Ascending aorta (tissue), 2 donors: ENCODE data around the gene DIP2C. TPM values are rescaled to one million over a fixed set of nuclear protein-coding genes. Genes with fewer than 3 reads are reported as not detected.

Experiments
- DNase-seq, 2 donors: peaks; one replicate each; pipeline ENCODE4 v3.0.0-alpha.2; 2019; ENCODE audit warnings: low spot score in 2 of 2
- H3K27ac ChIP-seq, 2 donors: fragments of 200-600 bp; sonication (generic); one replicate each; pipeline ENCODE4 v1.5.1; 2016 to 2017; ENCODE audit warnings: mild to moderate bottlenecking in 1 of 2
- H3K27me3 ChIP-seq: fragments of 200-600 bp; sonication (generic); one replicate; pipeline ENCODE4 v1.5.1; 2017
- H3K36me3 ChIP-seq, 2 donors: fragments of 200-600 bp; sonication (generic); one replicate each; pipeline ENCODE4 v1.5.1; 2016
- H3K4me1 ChIP-seq, 2 donors: fragments of 200-600 bp; sonication (generic); one replicate each; pipeline ENCODE4 v1.5.1; 2016 to 2017; ENCODE audit warnings: mild to moderate bottlenecking in 1 of 2
- H3K4me3 ChIP-seq, 2 donors: fragments of 200-600 bp; sonication (generic); one replicate each; pipeline ENCODE4 v1.5.1; 2016 to 2017; ENCODE audit warnings: mild to moderate bottlenecking in 1 of 2
- H3K9me3 ChIP-seq, 2 donors: fragments of 200-600 bp; sonication (generic); one replicate each; pipeline ENCODE4 v1.5.1; 2016
- intact Hi-C: fragments of 100-400 bp; cut with DNase I; formaldehyde crosslinking; loops from one replicate; pipeline ENCODE4 v1.15.1; 2023
- total RNA-seq: library from RNA; depleted of rRNA; stranded (reverse); fragments of >200 nt; gene quantifications from one replicate; pipeline ENCODE4 v1.1.0, GENCODE V29; 2016
- TF ChIP-seq, protein P1 (sequence below), 3 experiments: fragments of 200-600 bp in 2 of 3; fragments of 450-650 bp in 1 of 3; sonication (generic) in 2 of 3; IDR thresholded peaks; one replicate each; pipeline ENCODE4 v1.5.1; 2016 to 2019; ENCODE audit warnings: antibody characterized with exemption in 3 of 3, mild to moderate bottlenecking in 1 of 3, moderate library complexity in 1 of 3

The DIP2C gene
- total RNA-seq, 1 donor from 2014 or later, result 14.7 TPM

DNA sequence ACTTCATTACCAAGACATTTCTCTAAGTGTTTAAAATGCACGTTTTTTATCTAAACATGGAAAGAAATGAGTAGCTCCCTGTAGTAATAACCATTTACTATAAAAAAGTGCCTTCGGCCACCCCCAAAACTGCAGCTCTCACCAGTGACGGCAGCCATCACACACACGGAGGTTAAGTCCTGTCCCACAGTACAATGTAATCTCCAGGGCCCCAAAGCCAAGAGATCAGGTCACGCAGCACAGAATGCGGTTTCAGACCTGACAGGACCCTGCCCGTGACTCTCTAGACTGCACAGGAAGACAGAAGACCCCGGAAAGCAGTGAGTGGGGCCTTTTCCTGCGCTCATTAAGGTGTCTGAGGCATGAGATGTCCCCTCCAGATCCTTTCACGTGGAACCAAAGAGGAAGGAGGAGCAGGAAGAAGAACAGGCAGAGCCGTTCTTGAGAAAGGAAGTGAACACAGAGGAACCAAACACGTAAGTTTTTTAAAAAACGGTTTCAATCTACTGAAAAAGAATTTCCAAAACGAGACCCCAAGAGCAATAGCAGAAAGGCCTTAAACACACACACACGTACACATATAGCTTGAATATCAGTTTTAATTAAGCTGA lies 428.5 kb downstream of the DIP2C start:
- no peaks in the 10 kb centered on the region for H3K36me3 ChIP-seq
- no peaks in the 10 kb centered on the region for H3K9me3 ChIP-seq
- no peak overlapping the region for H3K4me3 ChIP-seq
- TF ChIP-seq, protein P1, sequence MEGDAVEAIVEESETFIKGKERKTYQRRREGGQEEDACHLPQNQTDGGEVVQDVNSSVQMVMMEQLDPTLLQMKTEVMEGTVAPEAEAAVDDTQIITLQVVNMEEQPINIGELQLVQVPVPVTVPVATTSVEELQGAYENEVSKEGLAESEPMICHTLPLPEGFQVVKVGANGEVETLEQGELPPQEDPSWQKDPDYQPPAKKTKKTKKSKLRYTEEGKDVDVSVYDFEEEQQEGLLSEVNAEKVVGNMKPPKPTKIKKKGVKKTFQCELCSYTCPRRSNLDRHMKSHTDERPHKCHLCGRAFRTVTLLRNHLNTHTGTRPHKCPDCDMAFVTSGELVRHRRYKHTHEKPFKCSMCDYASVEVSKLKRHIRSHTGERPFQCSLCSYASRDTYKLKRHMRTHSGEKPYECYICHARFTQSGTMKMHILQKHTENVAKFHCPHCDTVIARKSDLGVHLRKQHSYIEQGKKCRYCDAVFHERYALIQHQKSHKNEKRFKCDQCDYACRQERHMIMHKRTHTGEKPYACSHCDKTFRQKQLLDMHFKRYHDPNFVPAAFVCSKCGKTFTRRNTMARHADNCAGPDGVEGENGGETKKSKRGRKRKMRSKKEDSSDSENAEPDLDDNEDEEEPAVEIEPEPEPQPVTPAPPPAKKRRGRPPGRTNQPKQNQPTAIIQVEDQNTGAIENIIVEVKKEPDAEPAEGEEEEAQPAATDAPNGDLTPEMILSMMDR (IDR thresholded peaks at IDR 0.05), result no peak
- no peak overlapping the region for H3K27ac ChIP-seq
- H3K4me1 ChIP-seq, result no peaks in the 10 kb centered on the region
- DNase-seq, result no peak
- intact Hi-C loops, result no loop called here
- H3K27me3 ChIP-seq, result no peaks in the 10 kb centered on the region

DNA sequence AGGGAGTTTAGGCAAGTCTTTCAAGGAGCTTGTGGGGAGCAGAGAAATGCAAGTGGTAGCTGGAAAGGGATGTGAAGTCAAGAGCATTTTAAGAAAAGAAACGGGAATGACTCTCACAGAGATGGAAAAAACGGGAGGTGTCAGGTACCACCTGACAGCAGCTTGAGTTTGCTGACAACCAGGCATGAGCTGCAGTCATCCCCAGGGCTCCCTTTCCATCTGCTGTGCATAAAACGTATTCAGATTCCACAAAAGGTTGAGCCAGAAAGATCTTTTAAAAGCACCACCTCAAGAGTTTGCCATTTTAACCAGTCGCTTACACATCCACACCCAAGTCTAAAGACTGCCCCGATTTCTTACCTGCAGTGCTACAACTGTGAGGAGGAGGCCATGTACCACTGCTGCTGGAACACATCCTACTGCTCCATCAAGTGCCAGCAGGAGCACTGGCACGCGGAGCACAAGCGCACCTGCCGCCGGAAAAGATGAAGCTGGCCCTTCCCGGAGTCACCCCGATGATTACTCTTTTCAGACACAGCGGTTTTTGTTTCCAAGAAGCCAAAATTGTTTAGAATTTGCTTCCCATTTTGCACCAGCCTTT lies 437.4 kb downstream of the DIP2C start:
- no peak for DNase-seq
- TF ChIP-seq, protein P1 (IDR thresholded peaks at IDR 0.05), result no peak
- no peaks in the 10 kb centered on the region for H3K9me3 ChIP-seq
- H3K27ac ChIP-seq, result no peak overlapping the region
- intact Hi-C loops, result no loop called here
- H3K27me3 ChIP-seq, result no peaks in the 10 kb centered on the region
- H3K4me3 ChIP-seq, result no peak overlapping the region
- H3K4me1 ChIP-seq, result no peaks in the 10 kb centered on the region
- H3K36me3 ChIP-seq, result peaks cover 42 to 78% of the 10 kb centered on the region in 2 donors

GRCh38 chr10:248307-248706 lies 441.2 kb downstream of the DIP2C start:
- Histone ChIP-seq H3K4me3 (no peak overlapping the region), H3K4me1 (no peaks in the 10 kb centered on the region), H3K9me3 (no peaks in the 10 kb centered on the region), H3K27ac (no peak overlapping the region), H3K27me3 (no peaks in the 10 kb centered on the region), H3K36me3 (peaks cover 41 to 81% of the 10 kb centered on the region in 2 donors)
- intact Hi-C loops, result no loop called here
- DNase-seq, result no peak
- TF ChIP-seq, protein P1 (IDR thresholded peaks at IDR 0.05), result no peak

GRCh38 chr10:247480-247879 lies 442.0 kb downstream of the DIP2C start:
- H3K4me1 ChIP-seq, result no peaks in the 10 kb centered on the region
- intact Hi-C loops, result no loop called here
- H3K27ac ChIP-seq, result no peak overlapping the region
- peaks cover 41 to 75% of the 10 kb centered on the region in 2 donors for H3K36me3 ChIP-seq
- DNase-seq, result no peak
- H3K9me3 ChIP-seq, result no peaks in the 10 kb centered on the region
- TF ChIP-seq, protein P1 (IDR thresholded peaks at IDR 0.05), result no peak
- H3K27me3 ChIP-seq, result no peaks in the 10 kb centered on the region
- H3K4me3 ChIP-seq, result no peak overlapping the region

- no peak overlapping the region for H3K27ac ChIP-seq
- no peak for DNase-seq
- TF ChIP-seq, protein P1 (IDR thresholded peaks at IDR 0.05), result no peak
- no peak overlapping the region for H3K4me3 ChIP-seq
- H3K9me3 ChIP-seq, result no peaks in the 10 kb centered on the region
- intact Hi-C loops, result no loop called here
- no peaks in the 10 kb centered on the region for H3K27me3 ChIP-seq
- peaks cover 0 to 4% of the 10 kb centered on the region in 2 donors for H3K4me1 ChIP-seq
- H3K36me3 ChIP-seq, result peaks cover 35 to 66% of the 10 kb centered on the region in 2 donors
Observed at GRCh38 chr10:246431-246830, 443.0 kb downstream of the DIP2C start.
